ENCODE data around the gene MYH14. TPM values are rescaled to one million over a fixed set of nuclear protein-coding genes. Genes with fewer than 3 reads are reported as not detected.
A peak's percentile ranks its signal among the peaks of the same experiment; 100 is the strongest.

The MYH14 gene
- total RNA-seq, 2 experiments from 2014 or later: not detected

DNA sequence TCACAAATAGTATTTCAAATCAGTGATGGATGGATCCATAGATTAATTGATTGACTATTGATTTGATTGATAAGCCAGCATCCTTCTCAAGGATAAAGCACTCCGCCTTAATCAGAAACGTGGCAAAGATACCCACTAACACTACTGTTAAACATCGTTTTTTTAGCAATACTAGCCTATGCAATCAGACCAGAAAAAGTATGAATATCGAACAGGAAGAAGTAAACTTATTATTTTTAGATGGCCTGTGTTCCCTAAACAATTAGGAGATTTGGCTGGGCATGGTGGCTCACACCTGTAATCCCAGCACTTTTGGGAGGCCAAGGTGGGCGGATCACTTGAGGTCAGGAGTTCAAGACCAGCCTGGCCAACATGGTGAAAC, 49.5 kb downstream of the MYH14 start:
- CTCF ChIA-PET: interaction anchor here (0.6 to 1.5 kb wide), 6 partner anchors 11 to 208 kb away, joined by 3 read pairs; no protein-coding TSS in a partner anchor
- peaks cover 3% of the 10 kb centered on the region for H3K36me3 Mint-ChIP-seq (ENCODE audit: low read depth)
- no peak overlapping the region for H3K27ac Mint-ChIP-seq
- no peak overlapping the region for H3K4me3 Mint-ChIP-seq
- H3K27me3 Mint-ChIP-seq: peaks cover 20% of the 10 kb centered on the region
- H3K9me3 Mint-ChIP-seq: peaks cover 12% of the 10 kb centered on the region
- H3K4me1 Mint-ChIP-seq (ENCODE audit: low read depth): no peaks in the 10 kb centered on the region
- ATAC-seq (no peak), DNase-seq (no peak)
- POLR2A ChIA-PET: no interaction called here
- TF ChIP-seq, protein P1, sequence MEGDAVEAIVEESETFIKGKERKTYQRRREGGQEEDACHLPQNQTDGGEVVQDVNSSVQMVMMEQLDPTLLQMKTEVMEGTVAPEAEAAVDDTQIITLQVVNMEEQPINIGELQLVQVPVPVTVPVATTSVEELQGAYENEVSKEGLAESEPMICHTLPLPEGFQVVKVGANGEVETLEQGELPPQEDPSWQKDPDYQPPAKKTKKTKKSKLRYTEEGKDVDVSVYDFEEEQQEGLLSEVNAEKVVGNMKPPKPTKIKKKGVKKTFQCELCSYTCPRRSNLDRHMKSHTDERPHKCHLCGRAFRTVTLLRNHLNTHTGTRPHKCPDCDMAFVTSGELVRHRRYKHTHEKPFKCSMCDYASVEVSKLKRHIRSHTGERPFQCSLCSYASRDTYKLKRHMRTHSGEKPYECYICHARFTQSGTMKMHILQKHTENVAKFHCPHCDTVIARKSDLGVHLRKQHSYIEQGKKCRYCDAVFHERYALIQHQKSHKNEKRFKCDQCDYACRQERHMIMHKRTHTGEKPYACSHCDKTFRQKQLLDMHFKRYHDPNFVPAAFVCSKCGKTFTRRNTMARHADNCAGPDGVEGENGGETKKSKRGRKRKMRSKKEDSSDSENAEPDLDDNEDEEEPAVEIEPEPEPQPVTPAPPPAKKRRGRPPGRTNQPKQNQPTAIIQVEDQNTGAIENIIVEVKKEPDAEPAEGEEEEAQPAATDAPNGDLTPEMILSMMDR (IDR thresholded peaks at IDR 0.05): no peak
- intact Hi-C loops (cut with micrococcal nuclease): no loop called here

DNA sequence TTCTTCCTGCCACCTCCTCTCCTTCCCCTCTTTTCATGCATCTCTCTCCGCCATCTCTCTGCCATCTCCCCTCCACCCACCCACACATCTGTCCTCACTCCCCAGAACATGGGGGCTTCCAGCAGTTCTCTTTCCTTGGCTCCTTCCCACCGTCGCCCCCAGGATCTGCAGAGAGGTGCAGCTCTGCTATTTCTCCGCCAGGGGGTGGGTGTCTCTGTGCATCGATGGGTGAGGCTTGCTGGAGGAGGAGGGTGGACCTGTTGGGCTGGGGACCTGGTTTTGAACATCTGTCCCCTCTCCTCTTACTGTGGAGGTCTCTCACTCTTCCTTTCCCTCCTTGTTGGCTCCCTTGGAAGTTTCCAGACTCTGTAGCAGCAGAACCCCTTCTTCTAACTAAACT, 51.7 kb downstream of the MYH14 start:
- H3K9me3 Mint-ChIP-seq: peaks cover 12% of the 10 kb centered on the region
- CTCF ChIA-PET: interaction anchor here (1.0 to 2.3 kb wide), 3 partner anchors 10 to 73 kb away, joined by 3 to 6 read pairs (median 3); no protein-coding TSS in a partner anchor

DNA sequence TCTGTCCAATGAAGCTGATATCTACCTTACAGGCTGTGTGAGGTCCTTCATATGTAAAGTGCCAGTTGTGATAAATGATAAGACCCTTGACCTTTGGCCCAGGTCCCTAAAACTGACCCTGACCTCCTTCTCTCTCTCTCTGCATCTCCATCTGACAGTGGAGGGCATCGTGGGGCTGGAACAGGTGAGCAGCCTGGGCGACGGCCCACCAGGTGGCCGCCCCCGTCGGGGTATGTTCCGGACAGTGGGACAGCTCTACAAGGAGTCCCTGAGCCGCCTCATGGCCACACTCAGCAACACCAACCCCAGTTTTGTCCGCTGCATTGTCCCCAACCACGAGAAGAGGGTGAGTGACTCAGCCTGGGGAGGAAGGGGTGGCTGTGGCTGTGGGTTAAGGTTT, 53.7 kb downstream of the MYH14 start:
- CTCF ChIA-PET: no interaction called here
- intact Hi-C loops (cut with micrococcal nuclease): no loop called here
- TF ChIP-seq, protein P1 (IDR thresholded peaks at IDR 0.05): no peak

More for the DNA sequence above, 51.7 kb downstream of the MYH14 start:
- TF ChIP-seq, protein P1 (IDR thresholded peaks at IDR 0.05): no peak
- intact Hi-C loops (cut with micrococcal nuclease): no loop called here
- POLR2A ChIA-PET: no interaction called here
- H3K27me3 Mint-ChIP-seq: peaks cover 17% of the 10 kb centered on the region
- DNase-seq (no peak), ATAC-seq (no peak)
- H3K4me1 Mint-ChIP-seq (ENCODE audit: low read depth): no peaks in the 10 kb centered on the region
- peaks cover 3% of the 10 kb centered on the region for H3K36me3 Mint-ChIP-seq (ENCODE audit: low read depth)
- no peak overlapping the region for H3K27ac Mint-ChIP-seq
- no peak overlapping the region for H3K4me3 Mint-ChIP-seq

GRCh38 chr19:50258918-50259372, 55.5 kb downstream of the MYH14 start:
- peaks cover 16% of the 10 kb centered on the region for H3K27me3 Mint-ChIP-seq
- ATAC-seq (no peak), DNase-seq (peak; percentile 36)
- no peaks in the 10 kb centered on the region for H3K4me1 Mint-ChIP-seq (ENCODE audit: low read depth)
- CTCF ChIA-PET: interaction anchor here (0.6 to 2.5 kb wide), 8 partner anchors 10 to 112 kb away, joined by 3 to 8 read pairs (median 4); partner anchors contain the start of gene KCNC3
- TF ChIP-seq, protein P1 (IDR thresholded peaks at IDR 0.05): peak; percentile 67
- peaks cover 4% of the 10 kb centered on the region for H3K9me3 Mint-ChIP-seq
- no peak overlapping the region for H3K27ac Mint-ChIP-seq
- POLR2A ChIA-PET: no interaction called here
- no peak overlapping the region for H3K4me3 Mint-ChIP-seq
- no peaks in the 10 kb centered on the region for H3K36me3 Mint-ChIP-seq (ENCODE audit: low read depth)
- intact Hi-C loops (cut with micrococcal nuclease): no loop called here

More for the DNA sequence above, 53.7 kb downstream of the MYH14 start:
- Mint-ChIP-seq H3K4me3 (no peak overlapping the region), H3K27ac (no peak overlapping the region), H3K36me3 (ENCODE audit: low read depth) (peaks cover 3% of the 10 kb centered on the region), H3K4me1 (ENCODE audit: low read depth) (no peaks in the 10 kb centered on the region), H3K9me3 (peaks cover 12% of the 10 kb centered on the region), H3K27me3 (peaks cover 16% of the 10 kb centered on the region)
- ATAC-seq: no peak
- POLR2A ChIA-PET: interaction anchor here (0.6 kb wide), 1 partner anchor 50 kb away, joined by 3 read pairs; no protein-coding TSS in a partner anchor
- no peak for DNase-seq

- Mint-ChIP-seq H3K9me3 (no peaks in the 10 kb centered on the region), H3K36me3 (ENCODE audit: low read depth) (no peaks in the 10 kb centered on the region), H3K4me3 (no peak overlapping the region), H3K4me1 (ENCODE audit: low read depth) (no peaks in the 10 kb centered on the region), H3K27me3 (peaks cover 13% of the 10 kb centered on the region), H3K27ac (no peak overlapping the region)
- DNase-seq (no peak), ATAC-seq (no peak)
- TF ChIP-seq, protein P1 (IDR thresholded peaks at IDR 0.05): no peak
- ChIA-PET CTCF (no interaction called here), POLR2A (no interaction called here)
- intact Hi-C loops (cut with micrococcal nuclease): no loop called here
These were observed 58.1 kb downstream of the MYH14 start for GRCh38 chr19:50261446-50261970.
